Kidney epithelial cell (primary cell): Measurements from ENCODE around the gene HMGCL. TPM values are rescaled to one million over a fixed set of nuclear protein-coding genes. Genes with fewer than 3 reads are reported as not detected.

Experiments
- DNase-seq: peaks from one replicate; pipeline ENCODE4 v3.0.0-alpha.2; 2010; ENCODE audit warnings: low read depth
- H3K27me3 ChIP-seq: 2 replicates; pipeline ENCODE4 v1.6.0; 2011; ENCODE audit warnings: low read length; ENCODE audit not compliant: control insufficient read depth, insufficient read depth
- H3K36me3 ChIP-seq: 2 replicates; pipeline ENCODE4 v1.5.1; 2011; ENCODE audit warnings: low read length; ENCODE audit not compliant: control insufficient read depth, insufficient read depth
- H3K4me3 ChIP-seq: 2 replicates; pipeline ENCODE4 v1.5.1; 2011; ENCODE audit warnings: low read depth, mild to moderate bottlenecking, control low read depth, low read length
- total RNA-seq: library from RNA; depleted of rRNA; stranded (reverse); fragments of >200 nt; gene quantifications from 2 replicates; pipeline ENCODE4 v1.2.3, GENCODE V29; 2015
- TF ChIP-seq, protein P1 (sequence below): IDR thresholded peaks from 2 replicates; pipeline ENCODE4 v1.5.1; 2011; ENCODE audit warnings: mild to moderate bottlenecking, moderate library complexity, low read length, control low read depth, inconsistent platforms; ENCODE audit not compliant: insufficient read depth, poor library complexity, severe bottlenecking

HMGCL gene
- 52.4 and 65.6 TPM in 2 replicates for total RNA-seq

DNA sequence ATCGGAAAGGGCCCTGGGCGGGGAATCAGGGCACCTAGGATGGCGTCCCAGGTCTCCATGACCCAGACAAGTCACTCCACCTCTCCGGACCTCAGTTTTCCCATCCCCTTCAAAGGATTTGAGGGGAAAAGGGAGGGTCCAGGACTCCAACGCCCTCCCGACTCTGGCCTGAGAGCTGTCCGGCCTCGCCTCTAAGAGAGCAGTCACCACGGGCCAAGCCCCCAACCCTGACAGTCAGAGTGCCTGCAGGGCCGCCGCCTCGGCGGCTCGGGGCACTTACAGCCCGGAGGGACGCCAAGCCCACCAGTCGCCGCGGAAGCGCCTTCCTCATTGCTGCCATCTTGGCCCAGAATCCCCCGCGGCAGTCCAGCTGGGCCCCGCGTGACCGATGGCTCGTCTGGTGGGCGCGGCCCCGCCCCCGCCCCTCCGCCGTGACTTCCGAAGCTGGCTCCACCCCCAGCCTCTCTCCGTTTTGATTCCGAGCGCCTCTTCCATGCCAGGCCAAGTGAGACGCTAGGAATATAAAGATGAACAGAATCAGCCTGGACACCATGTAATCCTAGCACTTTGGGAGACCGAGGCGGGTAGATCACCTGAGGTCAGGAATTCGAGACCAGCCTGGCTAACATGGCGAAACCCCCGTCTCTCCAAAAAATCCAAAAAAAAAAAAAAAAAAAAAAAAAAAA lies at the start of gene HMGCL:
HMGCL (minus strand) TSS at position 354 of the 686 bp plus-strand sequence; CDS start at position 340, 14 bp downstream.
- DNase-seq: peak; percentile 63
- TF ChIP-seq, protein P1, sequence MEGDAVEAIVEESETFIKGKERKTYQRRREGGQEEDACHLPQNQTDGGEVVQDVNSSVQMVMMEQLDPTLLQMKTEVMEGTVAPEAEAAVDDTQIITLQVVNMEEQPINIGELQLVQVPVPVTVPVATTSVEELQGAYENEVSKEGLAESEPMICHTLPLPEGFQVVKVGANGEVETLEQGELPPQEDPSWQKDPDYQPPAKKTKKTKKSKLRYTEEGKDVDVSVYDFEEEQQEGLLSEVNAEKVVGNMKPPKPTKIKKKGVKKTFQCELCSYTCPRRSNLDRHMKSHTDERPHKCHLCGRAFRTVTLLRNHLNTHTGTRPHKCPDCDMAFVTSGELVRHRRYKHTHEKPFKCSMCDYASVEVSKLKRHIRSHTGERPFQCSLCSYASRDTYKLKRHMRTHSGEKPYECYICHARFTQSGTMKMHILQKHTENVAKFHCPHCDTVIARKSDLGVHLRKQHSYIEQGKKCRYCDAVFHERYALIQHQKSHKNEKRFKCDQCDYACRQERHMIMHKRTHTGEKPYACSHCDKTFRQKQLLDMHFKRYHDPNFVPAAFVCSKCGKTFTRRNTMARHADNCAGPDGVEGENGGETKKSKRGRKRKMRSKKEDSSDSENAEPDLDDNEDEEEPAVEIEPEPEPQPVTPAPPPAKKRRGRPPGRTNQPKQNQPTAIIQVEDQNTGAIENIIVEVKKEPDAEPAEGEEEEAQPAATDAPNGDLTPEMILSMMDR: no peak
- H3K27me3 ChIP-seq: no peaks in the 10 kb centered on the region
- no peaks in the 10 kb centered on the region for H3K36me3 ChIP-seq
- peak within 1 kb of the TSS; percentile 67 for H3K4me3 ChIP-seq

DNA sequence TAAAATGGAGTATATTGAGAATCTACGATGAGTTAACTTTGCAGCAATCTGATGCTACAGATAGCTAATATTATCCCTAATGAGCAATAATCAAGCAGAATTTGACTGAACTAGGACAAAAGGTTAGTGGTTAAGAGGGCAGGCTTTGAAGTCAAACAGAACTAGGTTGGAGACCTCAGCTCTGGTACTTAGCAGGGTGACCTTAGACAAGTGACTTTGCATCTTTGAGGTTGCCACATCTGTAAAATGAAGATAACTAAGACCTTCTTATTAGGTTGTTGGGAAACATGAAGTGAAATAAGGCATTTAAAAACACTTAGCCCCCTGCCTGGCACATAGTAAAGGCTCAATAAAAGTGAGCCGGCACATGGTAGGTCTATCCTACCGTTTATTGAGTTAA lies 47.2 kb upstream of the HMGCL start:
- no peaks in the 10 kb centered on the region for H3K27me3 ChIP-seq
- no peak for DNase-seq
- TF ChIP-seq, protein P1: no peak
- no peak overlapping the region for H3K4me3 ChIP-seq
- H3K36me3 ChIP-seq: no peaks in the 10 kb centered on the region

DNA sequence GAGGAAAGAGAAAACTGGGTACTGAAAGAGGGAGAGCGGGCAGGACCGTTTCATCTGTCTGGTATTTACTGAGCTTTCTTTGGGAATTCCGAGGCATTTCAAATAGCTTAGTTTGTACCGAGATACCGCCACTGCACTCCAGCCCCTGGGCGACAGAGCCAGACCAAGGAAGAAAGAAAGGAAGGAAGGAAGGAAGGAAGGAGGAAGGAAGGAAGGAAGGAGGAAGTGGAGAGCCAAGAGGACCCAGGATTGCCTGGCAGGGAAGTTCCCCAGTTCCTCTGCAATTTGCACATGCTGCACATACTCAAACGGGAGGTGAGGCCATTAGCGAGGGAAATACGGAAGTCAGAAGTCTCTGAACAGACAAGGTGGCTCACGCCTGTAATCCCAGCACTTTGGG lies 43.8 kb upstream of the HMGCL start:
- Histone ChIP-seq H3K36me3 (no peaks in the 10 kb centered on the region), H3K4me3 (no peak overlapping the region), H3K27me3 (no peaks in the 10 kb centered on the region)
- TF ChIP-seq, protein P1: no peak
- DNase-seq: no peak

DNA sequence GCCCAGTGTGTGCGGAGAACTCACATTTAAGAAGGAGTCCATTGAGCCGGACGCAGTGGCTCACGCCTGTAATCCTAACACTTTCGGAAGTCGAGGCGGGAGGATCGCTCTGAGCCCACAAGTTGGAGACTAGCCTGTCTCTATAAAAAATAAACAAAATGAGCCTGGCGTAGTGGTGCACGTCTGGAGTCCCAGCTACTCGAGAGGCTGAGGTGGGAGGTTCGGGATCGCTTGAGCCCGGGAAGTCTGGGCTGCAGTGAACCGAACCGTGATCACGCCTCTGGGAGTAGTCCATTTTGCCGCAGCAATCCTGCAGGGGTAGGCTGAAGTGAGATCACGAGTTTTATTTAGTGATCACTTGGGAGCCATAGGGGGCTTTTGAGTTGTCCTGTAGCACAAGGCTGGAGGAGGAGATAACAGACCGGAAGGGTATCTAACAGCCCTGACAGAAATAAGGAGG lies 43.4 kb upstream of the HMGCL start:
- Histone ChIP-seq H3K36me3 (no peaks in the 10 kb centered on the region), H3K27me3 (no peaks in the 10 kb centered on the region), H3K4me3 (peak overlapping the region; percentile 24)
- no peak for DNase-seq
- TF ChIP-seq, protein P1: no peak

DNA sequence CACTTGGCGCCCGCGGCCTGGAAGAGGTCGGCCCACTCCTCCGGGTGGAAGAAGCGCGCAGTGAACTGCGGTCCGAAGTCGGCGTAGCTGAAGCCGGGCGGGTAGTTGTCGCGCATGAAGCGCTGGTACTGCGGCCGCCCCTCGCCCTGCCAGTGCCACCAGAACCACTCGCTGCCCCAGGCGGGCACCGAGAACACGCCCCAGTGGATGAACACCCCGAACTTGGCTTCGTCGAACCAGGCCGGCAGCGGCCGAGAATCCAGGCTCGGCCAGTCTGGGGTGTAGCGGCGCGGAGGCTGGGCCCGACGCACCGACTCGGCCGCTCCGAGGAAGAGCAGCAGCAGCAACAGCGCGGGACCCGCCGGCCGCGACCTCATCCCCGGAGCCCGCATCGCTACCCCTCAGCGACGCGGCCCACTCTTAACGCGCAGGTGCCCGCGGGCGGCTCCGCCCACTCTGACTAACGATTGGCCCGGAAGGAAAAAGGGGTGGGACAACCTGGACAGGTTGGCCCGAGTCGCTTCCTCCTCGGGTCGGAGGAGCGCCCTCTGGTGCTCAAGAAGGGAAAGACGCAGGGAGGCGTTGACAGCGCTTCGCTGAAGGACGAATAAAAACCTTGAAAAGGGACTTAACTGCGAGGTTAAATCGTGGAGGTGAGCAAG lies 42.8 kb upstream of the HMGCL start, which contains the start of gene FUCA1:
FUCA1 (minus strand) TSS at position 396 of the 662 bp plus-strand sequence; CDS start at position 392, 4 bp downstream.
- DNase-seq: peak; percentile 66
- Histone ChIP-seq H3K27me3 (no peaks in the 10 kb centered on the region), H3K36me3 (no peaks in the 10 kb centered on the region), H3K4me3 (peak within 1 kb of the TSS; percentile 89)
- TF ChIP-seq, protein P1: peak; percentile 95
